ENCODE results near the gene CAND2.
"Not testable (repeated sequence)": the region's sequence is repeated elsewhere in the genome, so short reads cannot be mapped to it uniquely, and the experiment has no call there.

The CAND2 gene

GRCh38 chr3:12773030-12773709, 23.3 kb upstream of the CAND2 start:
- no peaks in the 10 kb centered on the region for H3K9me3 ChIP-seq (ENCODE audit: severe bottlenecking)
- H3K36me3 ChIP-seq = no peaks in the 10 kb centered on the region
- TF ChIP-seq, protein P1, sequence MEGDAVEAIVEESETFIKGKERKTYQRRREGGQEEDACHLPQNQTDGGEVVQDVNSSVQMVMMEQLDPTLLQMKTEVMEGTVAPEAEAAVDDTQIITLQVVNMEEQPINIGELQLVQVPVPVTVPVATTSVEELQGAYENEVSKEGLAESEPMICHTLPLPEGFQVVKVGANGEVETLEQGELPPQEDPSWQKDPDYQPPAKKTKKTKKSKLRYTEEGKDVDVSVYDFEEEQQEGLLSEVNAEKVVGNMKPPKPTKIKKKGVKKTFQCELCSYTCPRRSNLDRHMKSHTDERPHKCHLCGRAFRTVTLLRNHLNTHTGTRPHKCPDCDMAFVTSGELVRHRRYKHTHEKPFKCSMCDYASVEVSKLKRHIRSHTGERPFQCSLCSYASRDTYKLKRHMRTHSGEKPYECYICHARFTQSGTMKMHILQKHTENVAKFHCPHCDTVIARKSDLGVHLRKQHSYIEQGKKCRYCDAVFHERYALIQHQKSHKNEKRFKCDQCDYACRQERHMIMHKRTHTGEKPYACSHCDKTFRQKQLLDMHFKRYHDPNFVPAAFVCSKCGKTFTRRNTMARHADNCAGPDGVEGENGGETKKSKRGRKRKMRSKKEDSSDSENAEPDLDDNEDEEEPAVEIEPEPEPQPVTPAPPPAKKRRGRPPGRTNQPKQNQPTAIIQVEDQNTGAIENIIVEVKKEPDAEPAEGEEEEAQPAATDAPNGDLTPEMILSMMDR (IDR thresholded peaks at IDR 0.05; ENCODE audit: low read depth, low read length) = no peak
- H3K4me3 ChIP-seq (ENCODE audit: low read depth, low read length) = no peak overlapping the region
- H3K27ac ChIP-seq = no peak overlapping the region
- no peak for DNase-seq
- peaks cover 3% of the 10 kb centered on the region for H3K27me3 ChIP-seq (ENCODE audit: insufficient read depth, low read depth, severe bottlenecking)

- H3K36me3 ChIP-seq = no peaks in the 10 kb centered on the region
- no peaks in the 10 kb centered on the region for H3K9me3 ChIP-seq (ENCODE audit: severe bottlenecking)
- H3K27me3 ChIP-seq (ENCODE audit: insufficient read depth, low read depth, severe bottlenecking) = peaks cover 3% of the 10 kb centered on the region
- TF ChIP-seq, protein P1 (IDR thresholded peaks at IDR 0.05; ENCODE audit: low read depth, low read length) = no peak
- no peak overlapping the region for H3K4me3 ChIP-seq (ENCODE audit: low read depth, low read length)
- DNase-seq = peak; percentile 22
- H3K27ac ChIP-seq = no peak overlapping the region
These were observed 22.8 kb upstream of the CAND2 start for GRCh38 chr3:12773710-12774086.

GRCh38 chr3:12774619-12775018, 21.9 kb upstream of the CAND2 start:
- TF ChIP-seq, protein P1 (IDR thresholded peaks at IDR 0.05; ENCODE audit: low read depth, low read length) = no peak
- Histone ChIP-seq H3K27me3 (ENCODE audit: insufficient read depth, low read depth, severe bottlenecking) (peaks cover 3% of the 10 kb centered on the region), H3K36me3 (no peaks in the 10 kb centered on the region), H3K4me3 (ENCODE audit: low read depth, low read length) (no peak overlapping the region), H3K9me3 (ENCODE audit: severe bottlenecking) (no peaks in the 10 kb centered on the region), H3K27ac (no peak overlapping the region)
- no peak for DNase-seq

DNA sequence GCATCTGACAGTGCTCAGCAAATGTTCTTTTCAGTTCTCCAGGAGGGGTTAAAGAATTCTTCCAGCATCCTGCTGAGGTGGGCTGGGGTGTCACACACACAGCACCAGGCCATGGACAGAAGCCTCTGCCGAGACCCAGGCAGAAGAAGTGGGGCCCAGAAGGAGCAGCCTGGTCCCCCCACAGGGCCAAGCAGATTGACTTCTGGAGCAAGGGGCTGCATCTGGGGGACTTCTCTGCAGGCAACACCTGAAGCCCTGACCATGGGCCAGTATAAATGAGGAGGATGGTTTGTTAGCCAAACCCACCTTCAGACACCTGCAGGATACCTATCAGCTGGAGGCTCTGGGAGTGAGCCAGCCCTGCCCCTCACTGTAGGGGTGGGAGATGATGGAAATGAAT, 21.3 kb upstream of the CAND2 start:
- H3K27ac ChIP-seq = no peak overlapping the region
- DNase-seq = no peak
- no peak overlapping the region for H3K4me3 ChIP-seq (ENCODE audit: low read depth, low read length)
- no peaks in the 10 kb centered on the region for H3K9me3 ChIP-seq (ENCODE audit: severe bottlenecking)
- TF ChIP-seq, protein P1 (IDR thresholded peaks at IDR 0.05; ENCODE audit: low read depth, low read length) = no peak
- H3K27me3 ChIP-seq (ENCODE audit: insufficient read depth, low read depth, severe bottlenecking) = peaks cover 3% of the 10 kb centered on the region
- H3K36me3 ChIP-seq = no peaks in the 10 kb centered on the region

DNA sequence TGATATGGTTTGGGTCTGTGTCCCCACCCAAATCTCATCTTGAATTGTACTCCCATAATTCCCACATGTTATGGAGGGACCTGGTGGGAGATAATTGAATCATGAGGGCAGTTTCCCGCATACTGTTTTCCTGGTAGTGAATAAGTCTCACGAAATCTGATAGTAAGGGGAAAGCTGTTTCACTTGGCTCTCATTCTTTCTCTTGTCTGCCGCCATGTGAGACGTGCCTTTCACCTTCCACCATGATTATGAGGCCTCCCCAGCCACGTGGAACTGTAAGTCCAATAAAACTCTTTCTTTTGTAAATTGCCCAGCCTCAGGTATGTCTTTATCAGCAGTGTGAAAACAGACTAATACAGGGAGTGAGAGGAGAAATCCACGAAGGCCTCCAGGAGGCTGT, 20.5 kb upstream of the CAND2 start:
- DNase-seq; H3K27me3 ChIP-seq (ENCODE audit: insufficient read depth, low read depth, severe bottlenecking); H3K36me3 ChIP-seq; H3K4me3 ChIP-seq (ENCODE audit: low read depth, low read length); H3K27ac ChIP-seq; H3K9me3 ChIP-seq (ENCODE audit: severe bottlenecking): not testable (repeated sequence)

GRCh38 chr3:12777171-12777570, 19.3 kb upstream of the CAND2 start:
- Histone ChIP-seq H3K36me3 (no peaks in the 10 kb centered on the region), H3K27me3 (ENCODE audit: insufficient read depth, low read depth, severe bottlenecking) (peaks cover 3% of the 10 kb centered on the region), H3K4me3 (ENCODE audit: low read depth, low read length) (no peak overlapping the region), H3K27ac (no peak overlapping the region), H3K9me3 (ENCODE audit: severe bottlenecking) (no peaks in the 10 kb centered on the region)
- no peak for DNase-seq
- TF ChIP-seq, protein P1 (IDR thresholded peaks at IDR 0.05; ENCODE audit: low read depth, low read length) = no peak
